GM13976 (cell line): ENCODE measurements around the gene RAB3A.

Experiments
- DNase-seq: peaks from one replicate; pipeline ENCODE4 v3.0.0; 2012; ENCODE audit warnings: low spot score
- CTCF ChIP-seq: IDR thresholded peaks from 2 replicates; pipeline ENCODE4 v1.5.1; 2012; ENCODE audit warnings: borderline replicate concordance, mild to moderate bottlenecking; ENCODE audit not compliant: insufficient read depth; ENCODE audit errors: extremely low read depth, missing control alignments, control extremely low read depth
- in situ Hi-C: fragments of 300-500 bp; cut with MboI; formaldehyde crosslinking; loops from one replicate; pipeline ENCODE4 v1.12.0; 2022; ENCODE audit warnings: low sequenced_read_pairs, mixed read lengths, inconsistent platforms; ENCODE audit not compliant: unreplicated experiment

RAB3A gene

DNA sequence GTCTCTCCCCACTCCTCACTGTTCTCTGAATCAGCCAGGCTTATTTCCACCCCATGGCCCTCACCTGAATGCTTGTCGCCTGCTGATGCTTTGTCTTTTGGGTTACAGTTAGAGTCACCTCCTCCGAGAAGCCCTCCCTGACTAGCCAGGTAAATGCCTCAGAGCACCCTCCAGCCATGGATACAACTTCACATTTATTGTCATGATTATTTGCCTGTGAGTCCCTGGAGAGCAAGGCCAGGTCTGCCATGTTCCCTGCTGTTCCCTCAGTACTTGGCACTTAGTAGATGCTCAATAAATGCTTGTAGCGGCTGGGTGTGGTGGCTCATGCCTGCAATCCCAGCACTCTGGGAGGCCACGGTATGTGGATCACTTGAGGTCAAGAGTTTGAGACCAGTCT is 26.1 kb upstream of the RAB3A start:
- in situ Hi-C loops, result no loop called here
- no peak for DNase-seq
- no peak for TF ChIP-seq CTCF

DNA sequence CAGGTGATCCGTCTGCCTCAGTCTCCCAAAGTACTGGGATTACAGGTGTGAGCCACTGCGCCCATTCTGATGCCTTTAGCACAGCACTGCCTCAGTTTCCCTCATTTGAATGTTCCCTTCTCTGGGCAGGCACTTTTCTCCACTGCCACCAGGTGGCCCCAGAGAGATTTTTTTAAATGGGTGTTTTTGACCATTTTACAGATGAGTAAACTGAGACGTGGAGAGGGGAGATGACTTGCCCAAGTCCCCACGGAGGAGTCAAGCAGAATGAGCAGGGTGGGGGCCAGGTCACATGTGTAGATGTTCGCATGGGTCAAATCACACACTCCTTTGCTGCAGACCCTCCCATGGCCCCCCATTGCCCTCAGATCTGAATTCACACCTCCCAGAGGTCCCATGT is 25.6 kb upstream of the RAB3A start:
- in situ Hi-C loops, result no loop called here
- DNase-seq, result no peak
- peak; percentile 42 for TF ChIP-seq CTCF

DNA sequence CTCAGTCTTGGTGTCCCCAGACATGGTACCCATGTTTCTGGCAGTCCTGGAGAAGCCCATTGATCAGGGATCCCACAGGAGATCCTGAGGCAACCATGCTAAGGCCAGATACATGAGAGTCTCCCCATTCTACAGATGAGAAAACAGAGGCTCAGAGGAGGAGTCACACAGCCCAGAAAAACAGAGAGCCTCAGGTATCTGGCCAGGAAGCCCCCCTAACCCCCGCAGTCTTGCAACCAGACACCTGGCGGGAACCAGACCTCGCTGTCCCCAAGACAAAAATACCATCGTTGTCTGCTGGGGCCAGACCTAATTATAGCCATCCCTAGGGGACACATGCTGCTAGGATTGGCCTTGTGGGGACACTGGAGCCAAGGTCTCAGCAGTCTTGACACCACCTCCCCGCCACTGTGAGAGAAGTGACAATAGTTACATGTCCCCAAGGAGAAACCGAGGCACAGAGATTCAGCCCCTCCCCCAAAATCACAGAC is 24.0 kb upstream of the RAB3A start:
- in situ Hi-C loops, result no loop called here
- TF ChIP-seq CTCF, result no peak
- no peak for DNase-seq

GRCh38 chr19:18226956-18227780 is 23.3 kb upstream of the RAB3A start:
- in situ Hi-C loops, result no loop called here
- peak; percentile 63 for DNase-seq
- TF ChIP-seq CTCF, result no peak

DNA sequence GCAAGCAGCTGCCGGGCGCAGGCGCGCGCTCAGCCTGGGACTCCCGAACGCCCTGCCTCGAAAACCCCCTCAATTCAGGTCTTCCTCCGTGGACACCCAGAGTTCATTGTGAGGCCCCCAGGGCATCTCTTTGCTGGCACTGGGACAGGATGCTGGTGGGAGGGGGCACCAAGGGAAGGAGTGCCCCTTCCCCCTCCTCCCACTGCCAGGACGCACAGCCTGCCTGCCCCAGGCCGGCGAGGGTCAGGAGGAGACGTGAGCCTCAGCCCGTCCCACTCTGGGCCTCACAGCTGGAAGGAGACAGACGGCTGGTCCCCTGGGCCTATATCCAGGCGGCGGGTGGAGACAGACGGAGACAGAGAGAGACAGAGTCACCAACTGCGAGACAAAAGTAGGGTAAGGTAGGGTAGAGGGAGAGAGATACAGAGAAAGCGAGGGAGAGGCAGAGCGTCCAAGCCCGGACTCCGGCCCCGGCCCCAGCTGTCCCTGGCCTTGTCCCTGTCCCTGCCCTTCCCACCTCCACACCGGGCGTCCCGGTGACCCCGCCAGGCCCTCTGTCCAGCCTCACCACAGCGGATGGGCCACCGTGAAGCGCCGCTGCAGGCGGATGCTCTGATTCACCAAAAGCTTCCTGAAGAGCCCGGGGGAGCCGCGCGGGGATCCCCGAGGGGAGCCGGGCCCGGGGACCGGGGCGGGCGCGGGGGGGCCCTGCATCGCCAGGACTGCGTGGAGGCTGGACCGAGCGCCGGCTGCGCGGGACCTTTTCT is 22.0 kb upstream of the RAB3A start, which contains the start of gene PDE4C:
Gene PDE4C (minus strand): TSS at position 737 of the 767 bp plus-strand sequence. CDS start 23 bp downstream, at position 714.
- in situ Hi-C loops, result no loop called here
- no peak for TF ChIP-seq CTCF
- no peak for DNase-seq

- no peak for DNase-seq
- in situ Hi-C loops, result no loop called here
- no peak for TF ChIP-seq CTCF
These were observed 21.5 kb upstream of the RAB3A start for GRCh38 chr19:18225355-18225701.
